GM13976 (cell line): ENCODE results near the gene NFKBIA.
"Not testable (repeated sequence)": the region's sequence is repeated elsewhere in the genome, so short reads cannot be mapped to it uniquely, and the experiment has no call there.

Experiments
- DNase-seq: peaks from one replicate; pipeline ENCODE4 v3.0.0; 2012; ENCODE audit warnings: low spot score
- CTCF ChIP-seq: IDR thresholded peaks from 2 replicates; pipeline ENCODE4 v1.5.1; 2012; ENCODE audit warnings: borderline replicate concordance, mild to moderate bottlenecking; ENCODE audit not compliant: insufficient read depth; ENCODE audit errors: extremely low read depth, missing control alignments, control extremely low read depth
- in situ Hi-C: fragments of 300-500 bp; cut with MboI; formaldehyde crosslinking; loops from one replicate; pipeline ENCODE4 v1.12.0; 2022; ENCODE audit warnings: low sequenced_read_pairs, mixed read lengths, inconsistent platforms; ENCODE audit not compliant: unreplicated experiment

NFKBIA gene

GRCh38 chr14:35387219-35387618 is 17.3 kb downstream of the NFKBIA start:
- in situ Hi-C loops, result no loop called here
- no peak for TF ChIP-seq CTCF
- DNase-seq, result no peak

GRCh38 chr14:35386673-35387125 is 17.9 kb downstream of the NFKBIA start:
- no peak for DNase-seq
- no peak for TF ChIP-seq CTCF
- in situ Hi-C loops, result no loop called here

GRCh38 chr14:35385042-35385839 is 19.3 kb downstream of the NFKBIA start:
- in situ Hi-C loops, result no loop called here
- no peak for TF ChIP-seq CTCF
- no peak for DNase-seq

GRCh38 chr14:35384455-35385041 is 20.0 kb downstream of the NFKBIA start:
- in situ Hi-C loops, result no loop called here
- no peak for DNase-seq

GRCh38 chr14:35383569-35384454 is 20.7 kb downstream of the NFKBIA start:
- TF ChIP-seq CTCF, result no peak
- DNase-seq, result no peak
- in situ Hi-C loops, result no loop called here

More at GRCh38 chr14:35384455-35385041, 20.0 kb downstream of the NFKBIA start:
- no peak for TF ChIP-seq CTCF

- TF ChIP-seq CTCF, result no peak
- no peak for DNase-seq
- in situ Hi-C loops, result no loop called here
Measured at GRCh38 chr14:35380794-35381193, 23.8 kb downstream of the NFKBIA start.

GRCh38 chr14:35379234-35379933 is 25.2 kb downstream of the NFKBIA start:
- in situ Hi-C loops, DNase-seq: not testable (repeated sequence)
